Natural killer cell (primary cell): ENCODE measurements around the gene RGCC. TPM values are rescaled to one million over a fixed set of nuclear protein-coding genes. Genes with fewer than 3 reads are reported as not detected.

Experiments
- ATAC-seq, 3 donors: fragments of 150-1000 bp in 2 of 3; fragments of 200-7000 bp in 1 of 3; cut with Tn5 transposase; 1 replicate in 1 of 3; 2 replicates in 2 of 3; pipeline ENCODE4 v1.10.0; 2021; ENCODE audit warnings: mild to moderate bottlenecking in 2 of 3, moderate library complexity in 2 of 3
- DNase-seq, 2 donors: peaks; one replicate each; pipeline versions ENCODE4 v3.0.0 to v3.0.0-alpha.2; 2013 to 2021; ENCODE audit warnings: mixed read lengths in 1 of 2
- H3K27ac ChIP-seq: one replicate; pipeline ENCODE4 v1.5.1; 2013; ENCODE audit warnings: mild to moderate bottlenecking, low read length
- H3K27me3 ChIP-seq: one replicate; pipeline ENCODE4 v1.6.1; 2013; ENCODE audit warnings: low read length; ENCODE audit not compliant: control insufficient read depth, insufficient read depth
- H3K36me3 ChIP-seq: one replicate; pipeline ENCODE4 v1.6.1; 2013; ENCODE audit warnings: low read length; ENCODE audit not compliant: control insufficient read depth, insufficient read depth
- H3K4me1 ChIP-seq: one replicate; pipeline ENCODE4 v1.6.1; 2013; ENCODE audit warnings: low read length; ENCODE audit not compliant: control insufficient read depth, insufficient read depth
- H3K4me3 ChIP-seq: one replicate; pipeline ENCODE4 v1.5.1; 2013; ENCODE audit warnings: low read length
- H3K9me3 ChIP-seq: one replicate; pipeline ENCODE4 v1.6.1; 2013; ENCODE audit warnings: low read length; ENCODE audit not compliant: control insufficient read depth, insufficient read depth
- H3K27ac Mint-ChIP-seq, 2 donors: one replicate each; pipeline ENCODE4 v1.8.0; 2022; ENCODE audit warnings: mild to moderate bottlenecking in 2 of 2, mixed read lengths in 2 of 2, moderate library complexity in 1 of 2
- H3K27me3 Mint-ChIP-seq, 2 donors: one replicate each; pipeline ENCODE4 v1.8.0; 2022; ENCODE audit warnings: low read depth in 2 of 2, mixed read lengths in 2 of 2
- H3K36me3 Mint-ChIP-seq: one replicate; pipeline ENCODE4 v1.8.0; 2022; ENCODE audit warnings: mixed read lengths
- H3K4me1 Mint-ChIP-seq, 2 donors: one replicate each; pipeline ENCODE4 v1.8.0; 2022; ENCODE audit warnings: mixed read lengths in 2 of 2
- H3K4me3 Mint-ChIP-seq: one replicate; pipeline ENCODE4 v1.8.0; 2022; ENCODE audit warnings: mild to moderate bottlenecking, moderate library complexity, mixed read lengths
- H3K9me3 Mint-ChIP-seq, 2 donors: one replicate each; pipeline ENCODE4 v1.8.0; 2022; ENCODE audit warnings: mixed read lengths in 2 of 2
- CTCF ChIP-seq: fragments of 200-600 bp; IDR thresholded peaks from one replicate; pipeline ENCODE4 v1.8.0; 2022; ENCODE audit warnings: antibody characterized with exemption
- WGBS: methylation state at CpG from one replicate; pipeline ENCODE4 v1.1.7; 2013; ENCODE audit warnings: missing lambda C conversion rate; ENCODE audit not compliant: insufficient coverage; 5-methylcytosine and 5-hydroxymethylcytosine counted together
- intact Hi-C: fragments of 100-400 bp; cut with micrococcal nuclease; formaldehyde crosslinking; loops from one replicate; pipeline ENCODE4 v1.14.2; 2022
- total RNA-seq, 4 donors: library from RNA; stranded (reverse); fragments of 120-200 nt in 1 of 4; gene quantifications; one replicate each; pipeline versions ENCODE4 v1.2.3 to v1.2.4, GENCODE V29; 2013 to 2022

RGCC gene
- total RNA-seq, 3 donors from 2014 or later (not counting 1 experiment from before 2014, with no cell fraction given): 61.7 to 306 (median 85.4) TPM

- no peak for TF ChIP-seq CTCF
- H3K27me3 Mint-ChIP-seq: no peaks in the 10 kb centered on the region
- H3K4me1 Mint-ChIP-seq: peaks cover 7 to 16% of the 10 kb centered on the region in 2 donors
- H3K36me3 Mint-ChIP-seq: no peaks in the 10 kb centered on the region
- ATAC-seq (no peak), DNase-seq (peak in 1 of 2 donors; percentile 50)
- 70% methylated on average over 5 of the region's 5 CpGs for WGBS
- Histone ChIP-seq H3K9me3 (no peaks in the 10 kb centered on the region), H3K27ac (no peak overlapping the region), H3K36me3 (no peaks in the 10 kb centered on the region), H3K4me1 (peaks cover 7% of the 10 kb centered on the region), H3K27me3 (no peaks in the 10 kb centered on the region), H3K4me3 (no peak overlapping the region)
- intact Hi-C loops: no loop called here
- H3K9me3 Mint-ChIP-seq: peaks cover 2 to 5% of the 10 kb centered on the region in 2 donors
- no peak overlapping the region for H3K27ac Mint-ChIP-seq
- H3K4me3 Mint-ChIP-seq: no peak overlapping the region
Observed at GRCh38 chr13:41500511-41500910, 43.2 kb downstream of the RGCC start.

GRCh38 chr13:41501281-41501680 lies 43.9 kb downstream of the RGCC start:
- TF ChIP-seq CTCF: no peak
- ATAC-seq (no peak), DNase-seq (no peak)
- no peak overlapping the region for H3K4me3 ChIP-seq
- H3K4me3 Mint-ChIP-seq: no peak overlapping the region
- H3K9me3 ChIP-seq: no peaks in the 10 kb centered on the region
- peaks cover 7% of the 10 kb centered on the region for H3K4me1 ChIP-seq
- H3K27ac Mint-ChIP-seq: no peak overlapping the region
- H3K27me3 ChIP-seq: no peaks in the 10 kb centered on the region
- no peaks in the 10 kb centered on the region for H3K36me3 ChIP-seq
- H3K9me3 Mint-ChIP-seq: peaks cover 2 to 5% of the 10 kb centered on the region in 2 donors
- H3K27me3 Mint-ChIP-seq: no peaks in the 10 kb centered on the region
- no peaks in the 10 kb centered on the region for H3K36me3 Mint-ChIP-seq
- no peak overlapping the region for H3K27ac ChIP-seq
- H3K4me1 Mint-ChIP-seq: peaks cover 11 to 19% of the 10 kb centered on the region in 2 donors
- WGBS: 30% methylated on average over 4 of the region's 4 CpGs
- intact Hi-C loops: no loop called here

GRCh38 chr13:41502031-41502430 lies 44.7 kb downstream of the RGCC start:
- TF ChIP-seq CTCF: no peak
- Histone ChIP-seq H3K36me3 (no peaks in the 10 kb centered on the region), H3K27ac (no peak overlapping the region), H3K4me3 (no peak overlapping the region), H3K27me3 (no peaks in the 10 kb centered on the region), H3K4me1 (peaks cover 7% of the 10 kb centered on the region), H3K9me3 (no peaks in the 10 kb centered on the region)
- Mint-ChIP-seq H3K27me3 (no peaks in the 10 kb centered on the region), H3K36me3 (no peaks in the 10 kb centered on the region), H3K4me1 (peaks cover 11 to 19% of the 10 kb centered on the region in 2 donors), H3K27ac (no peak overlapping the region), H3K4me3 (no peak overlapping the region), H3K9me3 (peaks cover 2 to 5% of the 10 kb centered on the region in 2 donors)
- WGBS: 91% methylated on average over 5 of the region's 5 CpGs
- no peak for ATAC-seq
- DNase-seq: no peak
- intact Hi-C loops: no loop called here

- H3K4me1 Mint-ChIP-seq: peaks cover 11 to 19% of the 10 kb centered on the region in 2 donors
- DNase-seq: peak in 1 of 2 donors; percentile 64
- H3K27ac Mint-ChIP-seq: no peak overlapping the region
- H3K4me3 ChIP-seq: no peak overlapping the region
- H3K36me3 Mint-ChIP-seq: no peaks in the 10 kb centered on the region
- peaks cover 2 to 5% of the 10 kb centered on the region in 2 donors for H3K9me3 Mint-ChIP-seq
- intact Hi-C loops: no loop called here
- H3K27me3 ChIP-seq: no peaks in the 10 kb centered on the region
- H3K4me3 Mint-ChIP-seq: no peak overlapping the region
- no peak overlapping the region for H3K27ac ChIP-seq
- 37% methylated on average over 9 of the region's 9 CpGs for WGBS
- no peak for TF ChIP-seq CTCF
- peaks cover 7% of the 10 kb centered on the region for H3K4me1 ChIP-seq
- no peak for ATAC-seq
- no peaks in the 10 kb centered on the region for H3K27me3 Mint-ChIP-seq
- no peaks in the 10 kb centered on the region for H3K36me3 ChIP-seq
- no peaks in the 10 kb centered on the region for H3K9me3 ChIP-seq
Observed at GRCh38 chr13:41502673-41503072, 45.3 kb downstream of the RGCC start.
